ENCODE data around the gene OCEL1.

The OCEL1 gene

DNA sequence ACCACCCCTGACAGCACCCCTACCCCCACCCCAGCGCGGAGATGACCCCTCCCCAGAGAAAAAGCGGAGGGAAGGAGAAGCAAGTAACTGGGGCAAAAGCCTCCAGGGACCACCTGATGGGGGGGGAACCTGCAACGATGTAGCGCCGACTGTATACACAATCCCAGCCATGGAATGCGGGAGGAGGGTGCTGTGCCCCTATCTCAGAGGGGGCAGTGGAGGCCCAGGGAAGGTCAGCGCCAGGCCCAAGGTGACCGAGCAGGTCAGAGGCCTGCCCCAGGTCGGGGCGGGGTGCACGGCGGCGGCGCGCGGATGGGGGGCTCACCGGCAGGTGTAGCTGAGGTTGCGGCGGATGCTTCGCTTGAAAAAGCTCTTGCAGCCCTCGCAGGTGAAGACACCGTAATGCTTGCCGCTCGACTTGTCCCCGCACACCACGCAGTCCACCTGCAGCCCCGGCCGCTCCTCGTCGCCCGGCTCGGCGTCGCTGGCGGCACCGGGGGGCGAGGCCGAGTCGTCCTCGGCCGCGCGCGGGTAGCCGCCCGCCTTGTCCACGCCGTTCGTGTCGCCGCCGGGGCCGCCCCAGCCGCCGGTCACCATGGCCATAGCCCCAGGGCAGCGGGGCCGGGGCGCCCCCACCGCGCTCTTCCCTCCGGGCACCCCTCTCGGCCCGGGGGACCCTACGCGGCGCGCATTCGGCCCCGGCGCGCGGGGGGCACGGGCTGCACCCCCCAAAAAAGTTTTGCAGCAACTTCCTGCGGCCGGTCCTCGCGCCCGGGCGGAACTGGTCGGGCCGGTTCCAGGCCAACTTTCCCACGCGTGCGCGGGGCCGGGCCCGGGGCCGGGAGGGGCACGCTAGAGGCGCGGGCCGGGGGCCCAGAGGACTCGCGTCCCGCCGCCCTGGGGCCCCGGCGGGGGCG is 18.9 kb downstream of the OCEL1 start:
- ChIA-PET POLR2A (interaction anchor here (1.0 to 6.8 kb wide), 5 partner anchors 10 to 30 kb away, joined by 3 to 29 read pairs (median 4); partner anchors contain the start of genes BABAM1, OCEL1 and USE1), CTCF (no interaction called here)
- Histone ChIP-seq H3K4me3 (ENCODE audit: low read depth, low read length) (peak overlapping the region; percentile 76), H3K9me3 (ENCODE audit: control insufficient read depth, insufficient read depth, low read depth, low read length) (no peaks in the 10 kb centered on the region), H3K27ac (ENCODE audit: extremely low read depth, low read depth, low read length) (peak overlapping the region; percentile 82; the same call in 1 of the 2 replicates), H3K36me3 (ENCODE audit: control insufficient read depth in 2 of 2, insufficient read depth in 1 of 2, low read length in 2 of 2) (peaks cover 0 to 15% of the 10 kb centered on the region in 2 experiments; a peak in 1 of 3 replicates), H3K4me1 (ENCODE audit: control insufficient read depth, insufficient read depth, low read length) (peaks cover 10% of the 10 kb centered on the region)
- TF ChIP-seq ZNF157 (tag by site-specific recombination; IDR thresholded peaks at IDR 0.05) (no peak), ZNF544 (tag by site-specific recombination; IDR thresholded peaks at IDR 0.05) (no peak), TCF7L2 (IDR thresholded peaks at IDR 0.05; ENCODE audit: borderline replicate concordance, low read depth, low read length) (no peak), REPIN1 (tag by site-specific recombination; IDR thresholded peaks at IDR 0.05; ENCODE audit: low read depth) (no peak), ZNF311 (tag by site-specific recombination; IDR thresholded peaks at IDR 0.05; ENCODE audit: borderline replicate concordance) (no peak), ZNF394 (tag by site-specific recombination; IDR thresholded peaks at IDR 0.05; ENCODE audit: borderline replicate concordance) (0 out of 2 replicates have a peak, but pooled peaks have one; percentile 12), ZNF76 (tag by site-specific recombination; IDR thresholded peaks at IDR 0.05; ENCODE audit: borderline replicate concordance, low read depth) (0 out of 2 replicates have a peak, but pooled peaks have one; percentile 19), ZNF248 (tag by site-specific recombination; IDR thresholded peaks at IDR 0.05) (no peak), ZNF529 (tag by site-specific recombination; IDR thresholded peaks at IDR 0.05; ENCODE audit: insufficient replicate concordance) (no peak), ZNF792 (tag by site-specific recombination; IDR thresholded peaks at IDR 0.05) (peak; percentile 100), SP7 (tag by site-specific recombination; IDR thresholded peaks at IDR 0.05) (no peak), ZNF423 (tag by site-specific recombination; IDR thresholded peaks at IDR 0.05) (no peak), ZNF112 (tag by site-specific recombination; IDR thresholded peaks at IDR 0.05) (no peak)
- TF ChIP-seq, protein P1, sequence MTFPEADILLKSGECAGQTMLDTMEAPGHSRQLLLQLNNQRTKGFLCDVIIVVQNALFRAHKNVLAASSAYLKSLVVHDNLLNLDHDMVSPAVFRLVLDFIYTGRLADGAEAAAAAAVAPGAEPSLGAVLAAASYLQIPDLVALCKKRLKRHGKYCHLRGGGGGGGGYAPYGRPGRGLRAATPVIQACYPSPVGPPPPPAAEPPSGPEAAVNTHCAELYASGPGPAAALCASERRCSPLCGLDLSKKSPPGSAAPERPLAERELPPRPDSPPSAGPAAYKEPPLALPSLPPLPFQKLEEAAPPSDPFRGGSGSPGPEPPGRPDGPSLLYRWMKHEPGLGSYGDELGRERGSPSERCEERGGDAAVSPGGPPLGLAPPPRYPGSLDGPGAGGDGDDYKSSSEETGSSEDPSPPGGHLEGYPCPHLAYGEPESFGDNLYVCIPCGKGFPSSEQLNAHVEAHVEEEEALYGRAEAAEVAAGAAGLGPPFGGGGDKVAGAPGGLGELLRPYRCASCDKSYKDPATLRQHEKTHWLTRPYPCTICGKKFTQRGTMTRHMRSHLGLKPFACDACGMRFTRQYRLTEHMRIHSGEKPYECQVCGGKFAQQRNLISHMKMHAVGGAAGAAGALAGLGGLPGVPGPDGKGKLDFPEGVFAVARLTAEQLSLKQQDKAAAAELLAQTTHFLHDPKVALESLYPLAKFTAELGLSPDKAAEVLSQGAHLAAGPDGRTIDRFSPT (tag by site-specific recombination; IDR thresholded peaks at IDR 0.05), result 0 out of 2 replicates have a peak, but pooled peaks have one; percentile 9
- TF ChIP-seq, protein P2, sequence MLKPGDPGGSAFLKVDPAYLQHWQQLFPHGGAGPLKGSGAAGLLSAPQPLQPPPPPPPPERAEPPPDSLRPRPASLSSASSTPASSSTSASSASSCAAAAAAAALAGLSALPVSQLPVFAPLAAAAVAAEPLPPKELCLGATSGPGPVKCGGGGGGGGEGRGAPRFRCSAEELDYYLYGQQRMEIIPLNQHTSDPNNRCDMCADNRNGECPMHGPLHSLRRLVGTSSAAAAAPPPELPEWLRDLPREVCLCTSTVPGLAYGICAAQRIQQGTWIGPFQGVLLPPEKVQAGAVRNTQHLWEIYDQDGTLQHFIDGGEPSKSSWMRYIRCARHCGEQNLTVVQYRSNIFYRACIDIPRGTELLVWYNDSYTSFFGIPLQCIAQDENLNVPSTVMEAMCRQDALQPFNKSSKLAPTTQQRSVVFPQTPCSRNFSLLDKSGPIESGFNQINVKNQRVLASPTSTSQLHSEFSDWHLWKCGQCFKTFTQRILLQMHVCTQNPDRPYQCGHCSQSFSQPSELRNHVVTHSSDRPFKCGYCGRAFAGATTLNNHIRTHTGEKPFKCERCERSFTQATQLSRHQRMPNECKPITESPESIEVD (tag by site-specific recombination; IDR thresholded peaks at IDR 0.05), result no peak
- TF ChIP-seq, protein P3, sequence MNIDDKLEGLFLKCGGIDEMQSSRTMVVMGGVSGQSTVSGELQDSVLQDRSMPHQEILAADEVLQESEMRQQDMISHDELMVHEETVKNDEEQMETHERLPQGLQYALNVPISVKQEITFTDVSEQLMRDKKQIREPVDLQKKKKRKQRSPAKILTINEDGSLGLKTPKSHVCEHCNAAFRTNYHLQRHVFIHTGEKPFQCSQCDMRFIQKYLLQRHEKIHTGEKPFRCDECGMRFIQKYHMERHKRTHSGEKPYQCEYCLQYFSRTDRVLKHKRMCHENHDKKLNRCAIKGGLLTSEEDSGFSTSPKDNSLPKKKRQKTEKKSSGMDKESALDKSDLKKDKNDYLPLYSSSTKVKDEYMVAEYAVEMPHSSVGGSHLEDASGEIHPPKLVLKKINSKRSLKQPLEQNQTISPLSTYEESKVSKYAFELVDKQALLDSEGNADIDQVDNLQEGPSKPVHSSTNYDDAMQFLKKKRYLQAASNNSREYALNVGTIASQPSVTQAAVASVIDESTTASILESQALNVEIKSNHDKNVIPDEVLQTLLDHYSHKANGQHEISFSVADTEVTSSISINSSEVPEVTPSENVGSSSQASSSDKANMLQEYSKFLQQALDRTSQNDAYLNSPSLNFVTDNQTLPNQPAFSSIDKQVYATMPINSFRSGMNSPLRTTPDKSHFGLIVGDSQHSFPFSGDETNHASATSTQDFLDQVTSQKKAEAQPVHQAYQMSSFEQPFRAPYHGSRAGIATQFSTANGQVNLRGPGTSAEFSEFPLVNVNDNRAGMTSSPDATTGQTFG (tag by site-specific recombination; IDR thresholded peaks at IDR 0.05; ENCODE audit: borderline replicate concordance), result no peak
- TF ChIP-seq, protein P4, sequence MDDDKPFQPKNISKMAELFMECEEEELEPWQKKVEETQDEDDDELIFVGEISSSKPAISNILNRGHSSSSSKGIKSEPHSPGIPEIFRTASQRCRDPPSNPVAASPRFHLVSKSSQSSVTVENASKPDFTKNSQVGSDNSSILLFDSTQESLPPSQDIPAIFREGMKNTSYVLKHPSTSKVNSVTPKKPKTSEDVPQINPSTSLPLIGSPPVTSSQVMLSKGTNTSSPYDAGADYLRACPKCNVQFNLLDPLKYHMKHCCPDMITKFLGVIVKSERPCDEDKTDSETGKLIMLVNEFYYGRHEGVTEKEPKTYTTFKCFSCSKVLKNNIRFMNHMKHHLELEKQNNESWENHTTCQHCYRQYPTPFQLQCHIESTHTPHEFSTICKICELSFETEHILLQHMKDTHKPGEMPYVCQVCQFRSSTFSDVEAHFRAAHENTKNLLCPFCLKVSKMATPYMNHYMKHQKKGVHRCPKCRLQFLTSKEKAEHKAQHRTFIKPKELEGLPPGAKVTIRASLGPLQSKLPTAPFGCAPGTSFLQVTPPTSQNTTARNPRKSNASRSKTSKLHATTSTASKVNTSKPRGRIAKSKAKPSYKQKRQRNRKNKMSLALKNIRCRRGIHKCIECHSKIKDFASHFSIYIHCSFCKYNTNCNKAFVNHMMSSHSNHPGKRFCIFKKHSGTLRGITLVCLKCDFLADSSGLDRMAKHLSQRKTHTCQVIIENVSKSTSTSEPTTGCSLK (tag by site-specific recombination; IDR thresholded peaks at IDR 0.05), result no peak
- TF ChIP-seq, protein P5, sequence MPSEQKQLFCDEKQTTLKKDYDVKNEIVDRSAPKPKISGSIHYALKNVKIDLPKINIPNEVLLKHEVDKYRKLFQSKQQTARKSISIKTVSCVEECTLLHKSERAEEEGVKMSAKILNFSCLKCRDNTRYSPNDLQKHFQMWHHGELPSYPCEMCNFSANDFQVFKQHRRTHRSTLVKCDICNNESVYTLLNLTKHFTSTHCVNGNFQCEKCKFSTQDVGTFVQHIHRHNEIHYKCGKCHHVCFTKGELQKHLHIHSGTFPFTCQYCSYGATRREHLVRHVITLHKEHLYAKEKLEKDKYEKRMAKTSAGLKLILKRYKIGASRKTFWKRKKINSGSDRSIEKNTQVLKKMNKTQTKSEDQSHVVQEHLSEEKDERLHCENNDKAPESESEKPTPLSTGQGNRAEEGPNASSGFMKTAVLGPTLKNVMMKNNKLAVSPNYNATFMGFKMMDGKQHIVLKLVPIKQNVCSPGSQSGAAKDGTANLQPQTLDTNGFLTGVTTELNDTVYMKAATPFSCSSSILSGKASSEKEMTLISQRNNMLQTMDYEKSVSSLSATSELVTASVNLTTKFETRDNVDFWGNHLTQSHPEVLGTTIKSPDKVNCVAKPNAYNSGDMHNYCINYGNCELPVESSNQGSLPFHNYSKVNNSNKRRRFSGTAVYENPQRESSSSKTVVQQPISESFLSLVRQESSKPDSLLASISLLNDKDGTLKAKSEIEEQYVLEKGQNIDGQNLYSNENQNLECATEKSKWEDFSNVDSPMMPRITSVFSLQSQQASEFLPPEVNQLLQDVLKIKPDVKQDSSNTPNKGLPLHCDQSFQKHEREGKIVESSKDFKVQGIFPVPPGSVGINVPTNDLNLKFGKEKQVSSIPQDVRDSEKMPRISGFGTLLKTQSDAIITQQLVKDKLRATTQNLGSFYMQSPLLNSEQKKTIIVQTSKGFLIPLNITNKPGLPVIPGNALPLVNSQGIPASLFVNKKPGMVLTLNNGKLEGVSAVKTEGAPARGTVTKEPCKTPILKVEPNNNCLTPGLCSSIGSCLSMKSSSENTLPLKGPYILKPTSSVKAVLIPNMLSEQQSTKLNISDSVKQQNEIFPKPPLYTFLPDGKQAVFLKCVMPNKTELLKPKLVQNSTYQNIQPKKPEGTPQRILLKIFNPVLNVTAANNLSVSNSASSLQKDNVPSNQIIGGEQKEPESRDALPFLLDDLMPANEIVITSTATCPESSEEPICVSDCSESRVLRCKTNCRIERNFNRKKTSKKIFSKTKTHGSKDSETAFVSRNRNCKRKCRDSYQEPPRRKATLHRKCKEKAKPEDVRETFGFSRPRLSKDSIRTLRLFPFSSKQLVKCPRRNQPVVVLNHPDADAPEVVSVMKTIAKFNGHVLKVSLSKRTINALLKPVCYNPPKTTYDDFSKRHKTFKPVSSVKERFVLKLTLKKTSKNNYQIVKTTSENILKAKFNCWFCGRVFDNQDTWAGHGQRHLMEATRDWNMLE (tag by site-specific recombination; conservative IDR thresholded peaks at IDR 0.05; ENCODE audit: low read depth), result no peak
- TF ChIP-seq, protein P6, sequence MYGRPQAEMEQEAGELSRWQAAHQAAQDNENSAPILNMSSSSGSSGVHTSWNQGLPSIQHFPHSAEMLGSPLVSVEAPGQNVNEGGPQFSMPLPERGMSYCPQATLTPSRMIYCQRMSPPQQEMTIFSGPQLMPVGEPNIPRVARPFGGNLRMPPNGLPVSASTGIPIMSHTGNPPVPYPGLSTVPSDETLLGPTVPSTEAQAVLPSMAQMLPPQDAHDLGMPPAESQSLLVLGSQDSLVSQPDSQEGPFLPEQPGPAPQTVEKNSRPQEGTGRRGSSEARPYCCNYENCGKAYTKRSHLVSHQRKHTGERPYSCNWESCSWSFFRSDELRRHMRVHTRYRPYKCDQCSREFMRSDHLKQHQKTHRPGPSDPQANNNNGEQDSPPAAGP (tag by site-specific recombination; IDR thresholded peaks at IDR 0.05), result no peak

Measured in HEK293 (cell line).